Body of pancreas (tissue), 4 donors: Measurements from ENCODE around the gene DNAH1.

ENCODE experiments used
- POLR2A ChIP-seq, 3 donors: fragments of 450-650 bp; IDR thresholded peaks; one replicate each; pipeline ENCODE4 v1.6.1; 2016; ENCODE audit warnings: antibody characterized with exemption in 3 of 3, mild to moderate bottlenecking in 2 of 3
- TF ChIP-seq, protein P1 (sequence below), 7 experiments: fragments of 450-650 bp in 4 of 7; fragments of 200-600 bp in 3 of 7; sonication (generic) in 3 of 7; IDR thresholded peaks; one replicate each; pipeline ENCODE4 v1.5.1; 2016 to 2019; ENCODE audit warnings: antibody characterized with exemption in 7 of 7

DNA sequence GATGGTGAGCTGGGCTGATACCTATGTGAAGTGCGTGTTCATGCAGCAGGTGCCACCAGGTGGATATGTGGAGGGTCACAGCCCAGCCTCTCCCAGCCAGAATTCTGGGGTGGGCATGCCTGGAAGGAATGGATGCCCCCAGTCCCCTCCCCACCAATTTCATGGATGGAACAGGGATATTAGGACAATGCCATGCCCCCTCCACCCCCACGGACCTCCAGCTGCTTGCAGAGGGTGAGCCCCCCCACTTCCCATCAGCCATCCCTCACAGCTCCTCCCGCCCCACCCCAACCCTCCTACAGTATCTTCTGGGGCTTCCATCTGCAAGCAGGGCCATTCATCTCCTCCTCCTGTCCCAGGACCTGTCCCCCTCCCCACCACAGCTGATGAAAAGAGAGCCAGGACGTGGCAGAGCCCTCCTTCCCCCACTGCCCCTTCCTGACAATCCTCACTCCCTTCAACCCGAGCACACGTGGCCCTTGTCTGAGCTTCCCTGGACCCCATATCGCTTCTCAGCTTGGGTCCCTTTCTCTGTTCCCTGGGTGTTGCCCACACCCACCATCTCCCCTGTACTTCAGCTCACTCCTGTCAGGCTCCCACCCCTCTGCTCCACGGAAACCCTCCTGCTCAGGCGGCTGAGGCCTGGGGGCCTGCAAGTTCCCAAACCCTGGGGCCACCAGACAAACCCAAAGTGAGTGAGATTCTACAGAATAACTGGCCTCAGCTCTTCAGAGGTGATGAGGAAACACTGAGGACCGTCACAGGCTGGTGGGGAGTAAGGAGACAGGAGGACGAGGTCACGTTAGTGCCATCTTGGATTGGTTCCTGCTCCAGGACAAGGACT is 131.6 kb downstream of the DNAH1 start:
- TF ChIP-seq, protein P1, sequence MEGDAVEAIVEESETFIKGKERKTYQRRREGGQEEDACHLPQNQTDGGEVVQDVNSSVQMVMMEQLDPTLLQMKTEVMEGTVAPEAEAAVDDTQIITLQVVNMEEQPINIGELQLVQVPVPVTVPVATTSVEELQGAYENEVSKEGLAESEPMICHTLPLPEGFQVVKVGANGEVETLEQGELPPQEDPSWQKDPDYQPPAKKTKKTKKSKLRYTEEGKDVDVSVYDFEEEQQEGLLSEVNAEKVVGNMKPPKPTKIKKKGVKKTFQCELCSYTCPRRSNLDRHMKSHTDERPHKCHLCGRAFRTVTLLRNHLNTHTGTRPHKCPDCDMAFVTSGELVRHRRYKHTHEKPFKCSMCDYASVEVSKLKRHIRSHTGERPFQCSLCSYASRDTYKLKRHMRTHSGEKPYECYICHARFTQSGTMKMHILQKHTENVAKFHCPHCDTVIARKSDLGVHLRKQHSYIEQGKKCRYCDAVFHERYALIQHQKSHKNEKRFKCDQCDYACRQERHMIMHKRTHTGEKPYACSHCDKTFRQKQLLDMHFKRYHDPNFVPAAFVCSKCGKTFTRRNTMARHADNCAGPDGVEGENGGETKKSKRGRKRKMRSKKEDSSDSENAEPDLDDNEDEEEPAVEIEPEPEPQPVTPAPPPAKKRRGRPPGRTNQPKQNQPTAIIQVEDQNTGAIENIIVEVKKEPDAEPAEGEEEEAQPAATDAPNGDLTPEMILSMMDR (IDR thresholded peaks at IDR 0.05), result no peak
- TF ChIP-seq POLR2A (IDR thresholded peaks at IDR 0.05), result no peak
